Brain microvascular endothelial cell (primary cell): ENCODE measurements around the gene RBKS.

Experiments used
- DNase-seq: peaks from one replicate; pipeline ENCODE4 v3.0.0-alpha.2; 2020
- H3K27ac ChIP-seq: fragments of 250-450 bp; sonication (Bioruptor Pico); 2 replicates; pipeline ENCODE4 v1.5.1; 2020; ENCODE audit warnings: mild to moderate bottlenecking, moderate library complexity
- H3K27me3 ChIP-seq: fragments of 250-450 bp; sonication (Bioruptor Pico); replicated peaks from 2 replicates; pipeline ENCODE4 v1.5.1; 2020; ENCODE audit warnings: mild to moderate bottlenecking
- H3K36me3 ChIP-seq: fragments of 250-450 bp; sonication (Bioruptor Pico); replicated peaks from 2 replicates; pipeline ENCODE4 v1.5.1; 2020; ENCODE audit warnings: mild to moderate bottlenecking
- H3K4me3 ChIP-seq: 2 replicates; pipeline ENCODE4 v1.5.1; 2011; ENCODE audit warnings: low read depth, mild to moderate bottlenecking, control low read depth, low read length, moderate library complexity
- in situ Hi-C: cut with HindIII; loops from 2 replicates; pipeline ENCODE4 v1.10.0; 2017; ENCODE audit warnings: low sequenced_read_pairs, low pct_ligation_motif_present
- TF ChIP-seq, protein P1 (sequence below): IDR thresholded peaks from 2 replicates; pipeline ENCODE4 v1.5.1; 2011; ENCODE audit warnings: low read depth, mild to moderate bottlenecking, moderate library complexity, low read length, control low read depth, inconsistent platforms; ENCODE audit errors: missing control alignments

Gene RBKS

GRCh38 chr2:27912512-27912911 is 22.3 kb upstream of the RBKS start:
- no peak overlapping the region for H3K27ac ChIP-seq
- H3K27me3 ChIP-seq = no peaks in the 10 kb centered on the region
- no peak for DNase-seq
- TF ChIP-seq, protein P1, sequence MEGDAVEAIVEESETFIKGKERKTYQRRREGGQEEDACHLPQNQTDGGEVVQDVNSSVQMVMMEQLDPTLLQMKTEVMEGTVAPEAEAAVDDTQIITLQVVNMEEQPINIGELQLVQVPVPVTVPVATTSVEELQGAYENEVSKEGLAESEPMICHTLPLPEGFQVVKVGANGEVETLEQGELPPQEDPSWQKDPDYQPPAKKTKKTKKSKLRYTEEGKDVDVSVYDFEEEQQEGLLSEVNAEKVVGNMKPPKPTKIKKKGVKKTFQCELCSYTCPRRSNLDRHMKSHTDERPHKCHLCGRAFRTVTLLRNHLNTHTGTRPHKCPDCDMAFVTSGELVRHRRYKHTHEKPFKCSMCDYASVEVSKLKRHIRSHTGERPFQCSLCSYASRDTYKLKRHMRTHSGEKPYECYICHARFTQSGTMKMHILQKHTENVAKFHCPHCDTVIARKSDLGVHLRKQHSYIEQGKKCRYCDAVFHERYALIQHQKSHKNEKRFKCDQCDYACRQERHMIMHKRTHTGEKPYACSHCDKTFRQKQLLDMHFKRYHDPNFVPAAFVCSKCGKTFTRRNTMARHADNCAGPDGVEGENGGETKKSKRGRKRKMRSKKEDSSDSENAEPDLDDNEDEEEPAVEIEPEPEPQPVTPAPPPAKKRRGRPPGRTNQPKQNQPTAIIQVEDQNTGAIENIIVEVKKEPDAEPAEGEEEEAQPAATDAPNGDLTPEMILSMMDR = no peak
- in situ Hi-C loops = no loop called here
- no peak overlapping the region for H3K4me3 ChIP-seq
- no peaks in the 10 kb centered on the region for H3K36me3 ChIP-seq

GRCh38 chr2:27911458-27912210 is 21.4 kb upstream of the RBKS start:
- Histone ChIP-seq H3K4me3 (no peak overlapping the region), H3K27ac (no peak overlapping the region), H3K36me3 (no peaks in the 10 kb centered on the region), H3K27me3 (no peaks in the 10 kb centered on the region)
- TF ChIP-seq, protein P1 = no peak
- in situ Hi-C loops = no loop called here
- DNase-seq = no peak

DNA sequence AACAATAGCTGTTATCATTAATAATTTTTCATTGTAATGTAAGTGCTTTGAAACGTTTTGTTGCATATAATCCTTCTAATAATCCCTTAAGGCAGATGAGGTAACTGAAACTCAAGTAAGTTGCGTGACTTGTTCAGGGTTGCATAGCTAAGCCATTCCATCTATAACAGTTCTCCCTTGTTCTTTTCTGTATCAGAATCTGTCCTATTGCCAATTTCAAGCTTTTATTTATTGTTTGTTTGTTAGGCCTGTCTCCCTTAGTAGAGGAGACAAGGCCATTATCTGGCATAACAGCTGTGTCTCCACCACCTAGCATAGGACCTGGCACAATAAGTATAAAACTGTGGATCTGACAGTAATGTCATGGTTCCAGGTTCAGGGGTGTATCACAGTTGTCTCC is 19.7 kb upstream of the RBKS start:
- H3K27me3 ChIP-seq = no peaks in the 10 kb centered on the region
- no peaks in the 10 kb centered on the region for H3K36me3 ChIP-seq
- DNase-seq = no peak
- TF ChIP-seq, protein P1 = no peak
- no peak overlapping the region for H3K4me3 ChIP-seq
- in situ Hi-C loops = no loop called here
- H3K27ac ChIP-seq = no peak overlapping the region

DNA sequence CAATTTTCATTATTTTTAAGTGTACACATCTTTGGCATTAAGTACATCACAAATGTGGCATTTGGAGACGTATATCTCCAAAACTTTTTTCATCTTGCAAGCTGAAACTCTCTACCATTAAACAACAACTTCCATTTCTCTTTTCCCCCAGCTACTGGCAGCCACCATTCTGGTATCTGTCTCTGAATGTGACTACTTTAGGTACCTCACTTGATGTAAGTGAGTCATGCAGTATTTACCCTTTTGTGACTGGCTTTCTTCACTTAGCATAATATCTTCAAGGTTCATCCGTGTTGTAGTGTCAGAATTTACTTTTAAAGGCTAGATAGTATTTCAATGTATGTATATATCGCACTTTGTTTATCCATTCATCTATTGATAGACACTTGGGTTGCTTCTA is 17.4 kb upstream of the RBKS start:
- H3K4me3 ChIP-seq = no peak overlapping the region
- TF ChIP-seq, protein P1 = no peak
- H3K27ac ChIP-seq = no peak overlapping the region
- no peaks in the 10 kb centered on the region for H3K36me3 ChIP-seq
- in situ Hi-C loops = no loop called here
- no peaks in the 10 kb centered on the region for H3K27me3 ChIP-seq
- no peak for DNase-seq

- Histone ChIP-seq H3K4me3 (no peak overlapping the region), H3K36me3 (no peaks in the 10 kb centered on the region), H3K27ac (no peak overlapping the region), H3K27me3 (no peaks in the 10 kb centered on the region)
- DNase-seq = no peak
- TF ChIP-seq, protein P1 = no peak
- in situ Hi-C loops = no loop called here
Measured at GRCh38 chr2:27906074-27906473, 15.9 kb upstream of the RBKS start.

GRCh38 chr2:27904405-27904665 is 14.1 kb upstream of the RBKS start:
- in situ Hi-C loops = no loop called here
- H3K27me3 ChIP-seq = no peaks in the 10 kb centered on the region

More at GRCh38 chr2:27904405-27904665, 14.1 kb upstream of the RBKS start:
- H3K27ac ChIP-seq = no peak overlapping the region
- no peaks in the 10 kb centered on the region for H3K36me3 ChIP-seq
- no peak overlapping the region for H3K4me3 ChIP-seq
- DNase-seq = no peak
- TF ChIP-seq, protein P1 = no peak
